Measurements from ENCODE around the gene PJA1.

GRCh38 chrX:69185886-69186285 lies 20.6 kb upstream of the PJA1 start:
- no peak for TF ChIP-seq POLR2A (IDR thresholded peaks at IDR 0.05; ENCODE audit: low read depth, low read length)
- TF ChIP-seq POLR2AphosphoS5 (IDR thresholded peaks at IDR 0.05; ENCODE audit: low read depth, low read length), result no peak
